Psoas muscle (tissue), 8 donors: ENCODE data around the gene SBK1. TPM values are rescaled to one million over a fixed set of nuclear protein-coding genes. Genes with fewer than 3 reads are reported as not detected.

Experiments used
- ATAC-seq, 4 donors: fragments of 200-7000 bp; cut with Tn5 transposase; one replicate each; pipeline ENCODE4 v1.9.1; 2020; ENCODE audit warnings: moderate library complexity in 3 of 4, mild to moderate bottlenecking in 2 of 4
- DNase-seq, 2 donors: peaks; one replicate each; pipeline ENCODE4 v3.0.0-alpha.2; 2020
- H3K27ac ChIP-seq: fragments of 200-600 bp; one replicate; pipeline ENCODE4 v1.8.0; 2022
- H3K27me3 ChIP-seq, 3 donors: fragments of 200-600 bp in 1 of 3; one replicate each; pipeline versions ENCODE4 v1.6.1 to v1.8.0; 2013 to 2022; ENCODE audit warnings: low read length in 2 of 3, mild to moderate bottlenecking in 2 of 3, moderate library complexity in 1 of 3; ENCODE audit not compliant: insufficient read depth in 3 of 3
- H3K36me3 ChIP-seq, 2 donors: fragments of 200-600 bp in 1 of 2; one replicate each; pipeline versions ENCODE4 v1.6.1 to v1.8.0; 2013 to 2022; ENCODE audit warnings: low read depth in 1 of 2, mild to moderate bottlenecking in 1 of 2, moderate library complexity in 1 of 2; ENCODE audit not compliant: insufficient read depth in 1 of 2
- H3K4me1 ChIP-seq: fragments of 200-600 bp; one replicate; pipeline ENCODE4 v1.8.0; 2022
- H3K4me3 ChIP-seq: fragments of 200-600 bp; one replicate; pipeline ENCODE4 v1.8.0; 2022; ENCODE audit warnings: mild to moderate bottlenecking
- H3K9me3 ChIP-seq: fragments of 200-600 bp; one replicate; pipeline ENCODE4 v1.8.0; 2022
- CTCF ChIP-seq: fragments of 200-600 bp; IDR thresholded peaks from one replicate; pipeline ENCODE4 v1.8.0; 2022; ENCODE audit warnings: antibody characterized with exemption
- WGBS, 3 donors: extraction: QIAGEN DNeasy Blood & Tissue Kit; methylation state at CpG; one replicate each; pipeline versions ENCODE4 v1.1.6 to v1.1.7; 2013; 5-methylcytosine and 5-hydroxymethylcytosine counted together
- intact Hi-C, 2 donors: fragments of 100-400 bp; cut with DNase I; formaldehyde crosslinking; loops; one replicate each; pipeline versions ENCODE4 v1.11.0 to v1.14.2; 2022
- polyA plus RNA-seq, 3 donors: library from polyadenylated mRNA; stranded (reverse); fragments of 200-250 nt; gene quantifications; one replicate each; pipeline ENCODE4 v1.2.3, GENCODE V29; 2013
- total RNA-seq, 4 donors: library from RNA; stranded (reverse); fragmentation: NEBNext Ultra II Directional in 2 of 4; extraction: Animal tissue kit (Norgen Biotek cat#: 25700) in 2 of 4; gene quantifications; one replicate each; pipeline versions ENCODE4 v1.2.1 to v1.2.4, GENCODE V29; 2021 to 2023
- donor health status: healthy with polysubstance abuse.
- donor health status: DM: no; HTN: no; CAD: no; lungs with moderate emphysema.
- donor health status: Bipolar disorder and iron deficiency.
- donor health status: healthy.
- donor health status: DM: yes; HTN: yes; CAD: no.
- donor health status: DM: no; HTN: no; CAD: no.
- donor health status: DM: no; HTN: no; CAD: no.
- donor health status: DM: yes; HTN: yes; CAD: no.

The SBK1 gene
- total and polyA plus RNA-seq, 7 donors = 1.3 to 20.6 (median 5.3) TPM

DNA sequence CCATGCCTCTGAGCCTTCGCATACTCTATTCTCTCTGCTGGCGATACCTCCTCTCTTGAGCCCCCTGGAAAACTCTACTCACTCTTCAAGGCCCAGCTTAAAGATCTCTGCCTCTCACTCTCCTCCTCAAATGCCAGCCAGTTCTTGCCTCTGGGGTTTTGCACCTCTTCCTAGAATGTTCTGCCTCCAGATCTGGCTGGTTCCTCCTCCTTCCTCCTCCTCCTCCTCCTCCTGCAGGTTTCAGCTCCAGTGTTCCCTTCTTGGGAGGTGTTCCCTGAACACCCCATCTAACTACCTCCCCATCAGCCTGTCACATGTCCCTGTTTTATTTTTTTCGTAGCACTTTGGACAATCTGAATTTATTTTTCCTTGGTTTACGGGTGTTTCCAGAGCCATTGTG is 35.1 kb upstream of the SBK1 start:
- no peaks in the 10 kb centered on the region for H3K9me3 ChIP-seq
- H3K4me3 ChIP-seq = no peak overlapping the region
- 73 to 81% (median 79%) methylated on average over 4 of the region's 4 CpGs for WGBS, 3 donors
- no peaks in the 10 kb centered on the region for H3K36me3 ChIP-seq
- no peak overlapping the region for H3K27ac ChIP-seq
- DNase-seq (no peak), ATAC-seq (no peak)
- peaks cover 12% of the 10 kb centered on the region for H3K4me1 ChIP-seq
- intact Hi-C loops = loop anchor here in 1 of 2 donors (5.0 kb wide), 1 partner anchor 45 kb away; the partner anchor contains the start of gene XPO6
- TF ChIP-seq CTCF = no peak
- H3K27me3 ChIP-seq = no peaks in the 10 kb centered on the region

GRCh38 chr16:28258567-28258966 is 33.8 kb upstream of the SBK1 start:
- ATAC-seq = peak; percentile 73 to 82 (median 77)
- H3K4me1 ChIP-seq = peaks cover 25% of the 10 kb centered on the region
- H3K36me3 ChIP-seq = no peaks in the 10 kb centered on the region
- H3K9me3 ChIP-seq = no peaks in the 10 kb centered on the region
- TF ChIP-seq CTCF = no peak
- peak overlapping the region; percentile 91 for H3K27ac ChIP-seq
- no peaks in the 10 kb centered on the region for H3K27me3 ChIP-seq
- peak; percentile 79 to 93 for DNase-seq
- H3K4me3 ChIP-seq = peak overlapping the region; percentile 73
- 0 to 6% (median 2%) methylated on average over 12 to 18 of the region's 18 CpGs for WGBS, 3 donors
- intact Hi-C loops = loop anchor here (2.0 to 5.0 kb wide), 2 partner anchors 46 kb away; partner anchors contain the start of gene XPO6 (in 1 of the 2)

DNA sequence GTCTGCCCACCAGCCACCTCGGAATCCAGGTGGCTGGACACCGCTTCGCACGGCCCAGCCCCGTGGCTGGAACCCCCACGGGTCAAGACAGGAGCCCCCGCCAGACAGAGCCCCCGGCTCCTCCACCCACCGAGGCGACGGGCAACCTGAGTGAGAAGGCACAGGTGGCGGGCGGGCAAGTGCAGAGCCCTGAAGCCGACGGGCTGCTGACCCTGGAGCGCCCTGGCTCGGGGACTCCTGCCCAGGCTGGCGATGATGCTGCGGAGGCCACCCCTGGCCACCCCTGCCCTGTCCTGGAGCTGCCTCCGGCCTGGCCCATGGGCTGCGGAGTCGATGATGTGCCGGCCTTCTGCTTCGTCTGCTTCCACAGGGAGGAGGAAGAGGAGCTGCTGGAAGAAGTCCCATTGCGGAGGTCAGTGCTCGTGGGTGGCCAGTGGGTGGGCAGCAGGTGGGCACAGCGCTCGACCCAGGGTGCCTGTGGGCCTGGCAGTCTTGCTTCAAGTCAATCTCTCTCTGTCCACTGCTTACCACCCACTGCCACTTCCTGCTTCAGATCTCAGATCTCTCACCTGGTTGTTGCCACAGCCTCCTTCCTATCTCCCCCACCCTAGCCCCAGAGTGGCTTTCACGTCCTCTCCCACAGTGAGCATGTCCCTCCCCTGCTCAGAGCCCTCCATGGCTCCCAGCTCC is 33.1 kb upstream of the SBK1 start:
- Histone ChIP-seq H3K4me1 (peaks cover 31% of the 10 kb centered on the region), H3K9me3 (no peaks in the 10 kb centered on the region), H3K4me3 (peak overlapping the region; percentile 73), H3K27ac (peak overlapping the region; percentile 91), H3K36me3 (no peaks in the 10 kb centered on the region), H3K27me3 (no peaks in the 10 kb centered on the region)
- ATAC-seq (peak; percentile 29 to 61 (median 48)), DNase-seq (peak; percentile 37 to 60)
- 19 to 29% (median 29%) methylated on average over 27 to 29 of the region's 29 CpGs for WGBS, 3 donors
- TF ChIP-seq CTCF = no peak
- intact Hi-C loops = loop anchor here (2.0 to 5.0 kb wide), 2 partner anchors 46 to 47 kb away; partner anchors contain the start of gene XPO6 (in 1 of the 2)

DNA sequence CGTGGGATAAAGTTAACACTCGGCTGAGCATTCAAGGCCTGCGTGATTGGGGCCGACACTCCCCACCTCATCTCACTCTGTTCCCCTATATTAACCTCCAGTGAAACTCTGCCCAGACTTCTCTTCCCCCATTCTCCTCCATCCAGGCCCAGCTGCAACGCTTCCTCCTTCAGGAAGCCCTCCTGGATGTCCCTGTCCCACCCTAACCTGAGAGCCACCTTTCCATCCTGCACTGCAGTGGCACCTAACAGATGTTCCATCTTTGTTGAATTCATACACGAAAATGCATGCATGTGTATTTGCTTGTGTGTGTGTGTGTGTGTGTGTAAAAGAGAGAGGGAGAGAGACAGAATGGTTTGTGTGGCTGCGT is 32.6 kb upstream of the SBK1 start:
- Histone ChIP-seq H3K4me3 (peak overlapping the region; percentile 73), H3K27ac (peak overlapping the region; percentile 91), H3K27me3 (no peaks in the 10 kb centered on the region), H3K9me3 (no peaks in the 10 kb centered on the region), H3K36me3 (no peaks in the 10 kb centered on the region), H3K4me1 (peaks cover 34% of the 10 kb centered on the region)
- intact Hi-C loops = loop anchor here (2.0 to 5.0 kb wide), 2 partner anchors 47 kb away; partner anchors contain the start of gene XPO6 (in 1 of the 2)
- WGBS, 3 donors = 19 to 34% (median 27%) methylated on average over 7 of the region's 7 CpGs
- DNase-seq = no peak
- ATAC-seq = no peak
- TF ChIP-seq CTCF = no peak
